Measurements from ENCODE around the gene CC2D1A. TPM values are rescaled to one million over a fixed set of nuclear protein-coding genes. Genes with fewer than 3 reads are reported as not detected.

CC2D1A gene
- total and polyA plus RNA-seq, 2 donors (not counting 1 experiment from before 2014, with no cell fraction given), result 34.3 to 47.2 TPM

GRCh38 chr19:13890136-13890535 lies 15.9 kb upstream of the CC2D1A start:
- TF ChIP-seq CTCF (IDR thresholded peaks at IDR 0.05) (no peak), EZH2 (IDR thresholded peaks at IDR 0.05; ENCODE audit: borderline replicate concordance, insufficient read depth, low read depth, low read length, poor library complexity, severe bottlenecking) (no peak)
- no peak overlapping the region for H3K4me3 Mint-ChIP-seq
- no peaks in the 10 kb centered on the region for H3K9me3 ChIP-seq (ENCODE audit: control extremely low read depth in 1 of 3, control insufficient read depth in 2 of 3, insufficient read depth in 1 of 3, low read length in 2 of 3)
- no peaks in the 10 kb centered on the region for H3K9me3 Mint-ChIP-seq (ENCODE audit: insufficient read depth)
- H3K79me2 ChIP-seq (ENCODE audit: control insufficient read depth, insufficient read depth, low read length), result no peaks in the 10 kb centered on the region
- H3K27ac ChIP-seq (ENCODE audit: low read length in 2 of 2), result no peak overlapping the region
- H3K36me3 ChIP-seq (replicated peaks in 1 of 2; ENCODE audit: control extremely low read depth in 1 of 2, control insufficient read depth in 1 of 2, extremely low read depth in 1 of 2, insufficient read depth in 2 of 2, low read length in 1 of 2), result no peaks in the 10 kb centered on the region
- no peak overlapping the region for H2AFZ ChIP-seq (ENCODE audit: insufficient read depth, low read depth, low read length, poor library complexity, severe bottlenecking)
- H3K9ac ChIP-seq (ENCODE audit: low read length), result no peak overlapping the region
- H3K27ac Mint-ChIP-seq, result no peak overlapping the region
- no peak for DNase-seq
- ChIA-PET POLR2A (no interaction called here), CTCF (no interaction called here)
- H3K4me2 ChIP-seq (replicated peaks; ENCODE audit: low read depth, low read length, poor library complexity, severe bottlenecking), result no peak overlapping the region
- no peaks in the 10 kb centered on the region for H3K27me3 Mint-ChIP-seq
- H3K4me1 Mint-ChIP-seq, result no peaks in the 10 kb centered on the region
- no peak for ATAC-seq (ENCODE audit: low read depth)
- intact Hi-C loops (cut with micrococcal nuclease), result no loop called here
- H3K27me3 ChIP-seq (replicated peaks in 1 of 4; ENCODE audit: control extremely low read depth in 1 of 4, control insufficient read depth in 3 of 4, insufficient read depth in 4 of 4, low read length in 3 of 4), result peaks cover 0 to 8% (median 0%) of the 10 kb centered on the region in 4 experiments
- 94% methylated on average over 13 of the region's 13 CpGs for WGBS (ENCODE audit: insufficient coverage)
- no peak overlapping the region for H3K4me3 ChIP-seq (ENCODE audit: control extremely low read depth in 1 of 5, extremely low read depth in 1 of 5, insufficient read depth in 1 of 5, low read depth in 2 of 5, low read length in 4 of 5)
- no peaks in the 10 kb centered on the region for H3K4me1 ChIP-seq (ENCODE audit: control insufficient read depth in 2 of 2, insufficient read depth in 2 of 2, low read length in 2 of 2)
- H4K20me1 ChIP-seq (ENCODE audit: control insufficient read depth, insufficient read depth, low read length, poor library complexity, severe bottlenecking), result no peaks in the 10 kb centered on the region

- no peaks in the 10 kb centered on the region for H3K27me3 Mint-ChIP-seq
Observed at GRCh38 chr19:13892870-13893269, 13.1 kb upstream of the CC2D1A start.

More at GRCh38 chr19:13892870-13893269, 13.1 kb upstream of the CC2D1A start:
- 85% methylated on average over 7 of the region's 9 CpGs for WGBS (ENCODE audit: insufficient coverage)
- Histone ChIP-seq H3K9ac (ENCODE audit: low read length) (no peak overlapping the region), H3K4me2 (replicated peaks; ENCODE audit: low read depth, low read length, poor library complexity, severe bottlenecking) (no peak overlapping the region), H2AFZ (ENCODE audit: insufficient read depth, low read depth, low read length, poor library complexity, severe bottlenecking) (no peak overlapping the region), H3K9me3 (ENCODE audit: control extremely low read depth in 1 of 3, control insufficient read depth in 2 of 3, insufficient read depth in 1 of 3, low read length in 2 of 3) (no peaks in the 10 kb centered on the region), H3K4me3 (ENCODE audit: control extremely low read depth in 1 of 5, extremely low read depth in 1 of 5, insufficient read depth in 1 of 5, low read depth in 2 of 5, low read length in 4 of 5) (no peak overlapping the region), H4K20me1 (ENCODE audit: control insufficient read depth, insufficient read depth, low read length, poor library complexity, severe bottlenecking) (no peaks in the 10 kb centered on the region), H3K27me3 (replicated peaks in 1 of 4; ENCODE audit: control extremely low read depth in 1 of 4, control insufficient read depth in 3 of 4, insufficient read depth in 4 of 4, low read length in 3 of 4) (no peaks in the 10 kb centered on the region), H3K27ac (ENCODE audit: low read length in 2 of 2) (no peak overlapping the region), H3K4me1 (ENCODE audit: control insufficient read depth in 2 of 2, insufficient read depth in 2 of 2, low read length in 2 of 2) (no peaks in the 10 kb centered on the region), H3K79me2 (ENCODE audit: control insufficient read depth, insufficient read depth, low read length) (no peaks in the 10 kb centered on the region), H3K36me3 (replicated peaks in 1 of 2; ENCODE audit: control extremely low read depth in 1 of 2, control insufficient read depth in 1 of 2, extremely low read depth in 1 of 2, insufficient read depth in 2 of 2, low read length in 1 of 2) (no peaks in the 10 kb centered on the region)
- no peaks in the 10 kb centered on the region for H3K4me1 Mint-ChIP-seq
- no peak for TF ChIP-seq EZH2 (IDR thresholded peaks at IDR 0.05; ENCODE audit: borderline replicate concordance, insufficient read depth, low read depth, low read length, poor library complexity, severe bottlenecking)
- no peak for TF ChIP-seq CTCF (IDR thresholded peaks at IDR 0.05)
- ChIA-PET CTCF (no interaction called here), POLR2A (no interaction called here)
- H3K9me3 Mint-ChIP-seq (ENCODE audit: insufficient read depth), result no peaks in the 10 kb centered on the region
- H3K27ac Mint-ChIP-seq, result no peak overlapping the region
- ATAC-seq (ENCODE audit: low read depth), result no peak
- no peak for DNase-seq
- intact Hi-C loops (cut with micrococcal nuclease), result no loop called here
- no peak overlapping the region for H3K4me3 Mint-ChIP-seq

All from B cell (primary cell).